Epithelial cell of prostate (primary cell): ENCODE results near the gene FAM184B.

Source experiments
- DNase-seq: peaks from one replicate; pipeline ENCODE4 v3.0.0-alpha.2; 2011; ENCODE audit warnings: low read depth, low spot score
- H3K27ac ChIP-seq: fragments of 450-650 bp; 2 replicates; pipeline ENCODE4 v1.5.1; 2017; ENCODE audit warnings: mild to moderate bottlenecking

FAM184B gene

GRCh38 chr4:17595471-17596005, 185.9 kb downstream of the FAM184B start:
- no peak overlapping the region for H3K27ac ChIP-seq
- no peak for DNase-seq

GRCh38 chr4:17589355-17589754, 192.1 kb downstream of the FAM184B start:
- no peak for DNase-seq
- no peak overlapping the region for H3K27ac ChIP-seq

GRCh38 chr4:17587094-17587822, 194.2 kb downstream of the FAM184B start:
- no peak for DNase-seq
- H3K27ac ChIP-seq = no peak overlapping the region

- H3K27ac ChIP-seq = no peak overlapping the region
- DNase-seq = no peak
Measured at GRCh38 chr4:17584521-17585213, 196.8 kb downstream of the FAM184B start.

GRCh38 chr4:17583941-17584340, 197.5 kb downstream of the FAM184B start:
- H3K27ac ChIP-seq = no peak overlapping the region
- no peak for DNase-seq

GRCh38 chr4:17583276-17583675, 198.1 kb downstream of the FAM184B start:
- no peak for DNase-seq
- no peak overlapping the region for H3K27ac ChIP-seq

GRCh38 chr4:17580969-17581368, 200.5 kb downstream of the FAM184B start:
- no peak for DNase-seq
- no peak overlapping the region for H3K27ac ChIP-seq
